ENCODE measurements around the gene OXA1L. TPM values are rescaled to one million over a fixed set of nuclear protein-coding genes. Genes with fewer than 3 reads are reported as not detected.
A peak's percentile ranks its signal among the peaks of the same experiment; 100 is the strongest.

The OXA1L gene
- total and polyA plus RNA-seq, 2 of the 13 experiments (the other 11 are each of a cell fraction or from before 2014, with no cell fraction given), result 230 to 589 TPM

GRCh38 chr14:22740020-22740419 is 26.5 kb upstream of the OXA1L start (continued):
- no peak for TF ChIP-seq DR1 (CRISPR knock-in tag; IDR thresholded peaks at IDR 0.05)
- no peak for TF ChIP-seq ZNF772 (CRISPR knock-in tag; IDR thresholded peaks at IDR 0.05)

DNA sequence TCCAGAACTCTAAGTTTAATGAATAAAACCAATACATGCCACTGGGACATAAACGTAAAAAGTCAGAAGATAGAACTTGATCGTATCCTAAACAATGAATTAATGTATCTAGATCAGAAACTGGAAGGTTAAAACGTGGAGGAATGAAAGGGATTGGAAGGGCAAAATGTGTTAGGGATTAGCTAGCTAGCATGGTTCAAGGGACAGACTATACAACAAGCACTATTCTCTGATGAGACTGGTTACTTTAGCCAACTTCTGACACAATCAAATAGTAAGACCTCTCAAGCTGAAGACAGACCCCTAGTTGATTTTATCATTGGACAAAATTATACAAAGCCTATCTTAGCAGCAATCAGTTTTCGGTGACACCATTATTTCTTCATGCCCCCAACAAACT is 18.7 kb upstream of the OXA1L start:
- Histone ChIP-seq H3K9me3 (ENCODE audit: low read length) (no peaks in the 10 kb centered on the region), H3K36me3 (replicated peaks in 1 of 2; ENCODE audit: control insufficient read depth in 1 of 2, insufficient read depth in 2 of 2, low read length in 2 of 2) (no peaks in the 10 kb centered on the region), H3K4me1 (ENCODE audit: insufficient read depth, low read length) (peaks cover 9% of the 10 kb centered on the region), H2AFZ (ENCODE audit: low read length) (no peak overlapping the region), H3K9ac (ENCODE audit: insufficient read depth, low read depth, low read length) (no peak overlapping the region), H4K20me1 (ENCODE audit: insufficient read depth, low read length) (no peaks in the 10 kb centered on the region), H3K27ac (ENCODE audit: extremely low read length, insufficient read depth, low read length) (no peak overlapping the region), H3K79me2 (ENCODE audit: insufficient read depth, low read length) (no peaks in the 10 kb centered on the region), H3K27me3 (ENCODE audit: control insufficient read depth in 1 of 2, insufficient read depth in 2 of 2, low read length in 2 of 2) (peaks cover 0 to 8% of the 10 kb centered on the region in 2 experiments; a peak in 1 of 5 replicates), H3K4me2 (ENCODE audit: low read depth, low read length) (no peak overlapping the region), H3K4me3 (replicated peaks in 1 of 3; ENCODE audit: insufficient read depth in 1 of 3, low read depth in 2 of 3, low read length in 3 of 3) (no peak overlapping the region)
- in situ Hi-C loops (cut with HindIII; ENCODE audit: extremely low pct_ligation_motif_present, low pct_unique_long_range_greater_than_20kb), result no loop called here
- BruUV-seq (replicated peaks), result no TSS peak
- no peak for FAIRE-seq
- no peak for DNase-seq (ENCODE audit: low spot score)
- ChIA-PET CTCF (ENCODE audit: low intra/inter-chr PET ratio, low total read pairs) (no interaction called here), POLR2A (interaction anchor here (0.7 kb wide), 1 partner anchor 26 kb away, joined by 3 read pairs; no protein-coding TSS in a partner anchor)
- ATAC-seq, result no peak
- intact Hi-C loops (cut with micrococcal nuclease; ENCODE audit: unreplicated experiment), result no loop called here
- WGBS (ENCODE audit: low lambda C conversion rate), result 26% methylated on average over 4 of the region's 4 CpGs
- peak; percentile 52; the same call in 1 of the 2 replicates for TF ChIP-seq ZNF12 (CRISPR knock-in tag; IDR thresholded peaks at IDR 0.05)
- TF ChIP-seq HOXA9 (CRISPR knock-in tag; IDR thresholded peaks at IDR 0.05; ENCODE audit: borderline replicate concordance), result no peak

GRCh38 chr14:22748206-22748605 is 18.3 kb upstream of the OXA1L start:
- intact Hi-C loops (cut with micrococcal nuclease; ENCODE audit: unreplicated experiment), result no loop called here
- WGBS (ENCODE audit: low lambda C conversion rate), result 45% methylated on average over 4 of the region's 4 CpGs
- Histone ChIP-seq H3K4me3 (replicated peaks in 1 of 3; ENCODE audit: insufficient read depth in 1 of 3, low read depth in 2 of 3, low read length in 3 of 3) (no peak overlapping the region), H3K4me1 (ENCODE audit: insufficient read depth, low read length) (peaks cover 13% of the 10 kb centered on the region), H3K27ac (ENCODE audit: extremely low read length, insufficient read depth, low read length) (no peak overlapping the region), H3K9ac (ENCODE audit: insufficient read depth, low read depth, low read length) (no peak overlapping the region), H3K36me3 (replicated peaks in 1 of 2; ENCODE audit: control insufficient read depth in 1 of 2, insufficient read depth in 2 of 2, low read length in 2 of 2) (no peaks in the 10 kb centered on the region), H3K27me3 (ENCODE audit: control insufficient read depth in 1 of 2, insufficient read depth in 2 of 2, low read length in 2 of 2) (peaks cover 0 to 8% of the 10 kb centered on the region in 2 experiments; a peak in 1 of 5 replicates), H3K9me3 (ENCODE audit: low read length) (no peaks in the 10 kb centered on the region), H3K79me2 (ENCODE audit: insufficient read depth, low read length) (no peaks in the 10 kb centered on the region), H2AFZ (ENCODE audit: low read length) (no peak overlapping the region), H3K4me2 (ENCODE audit: low read depth, low read length) (no peak overlapping the region), H4K20me1 (ENCODE audit: insufficient read depth, low read length) (no peaks in the 10 kb centered on the region)
- ATAC-seq (no peak), DNase-seq (ENCODE audit: low spot score) (no peak), FAIRE-seq (no peak)
- ChIA-PET POLR2A (interaction anchor here (0.7 kb wide), 1 partner anchor 26 kb away, joined by 3 read pairs; no protein-coding TSS in a partner anchor), CTCF (ENCODE audit: low intra/inter-chr PET ratio, low total read pairs) (no interaction called here)
- no TSS peak for BruUV-seq (replicated peaks)
- in situ Hi-C loops (cut with HindIII; ENCODE audit: extremely low pct_ligation_motif_present, low pct_unique_long_range_greater_than_20kb), result no loop called here
- no peak for TF ChIP-seq ZBTB37 (CRISPR knock-in tag; IDR thresholded peaks at IDR 0.05)
- TF ChIP-seq PCBP1 (IDR thresholded peaks at IDR 0.05; ENCODE audit: borderline replicate concordance, low read depth, low read length), result no peak
- no peak for TF ChIP-seq ARID5B (CRISPR knock-in tag; IDR thresholded peaks at IDR 0.05)
- TF ChIP-seq KAT8 (CRISPR knock-in tag; IDR thresholded peaks at IDR 0.05), result no peak
- TF ChIP-seq EED (CRISPR knock-in tag; IDR thresholded peaks at IDR 0.05), result no peak
- no peak for TF ChIP-seq ZNF776 (CRISPR knock-in tag; IDR thresholded peaks at IDR 0.05)
- TF ChIP-seq ZFP37 (CRISPR knock-in tag; IDR thresholded peaks at IDR 0.05; ENCODE audit: borderline replicate concordance), result no peak

Measured in HepG2 (cell line).